LNCAP (cell line): ENCODE measurements around the gene EIF4G2.

Experiments used
- CTCF ChIP-seq: fragments of 450-650 bp; IDR thresholded peaks from 2 replicates; pipeline ENCODE4 v1.5.1; 2017; ENCODE audit warnings: mild to moderate bottlenecking

EIF4G2 gene

GRCh38 chr11:10845589-10845988 is 36.9 kb upstream of the EIF4G2 start:
- no peak for TF ChIP-seq CTCF

- no peak for TF ChIP-seq CTCF
These were observed 36.1 kb upstream of the EIF4G2 start for GRCh38 chr11:10844796-10845195.

- TF ChIP-seq CTCF = no peak
These were observed 35.6 kb upstream of the EIF4G2 start for GRCh38 chr11:10844356-10844755.

GRCh38 chr11:10838881-10839280 is 30.2 kb upstream of the EIF4G2 start:
- TF ChIP-seq CTCF = no peak

GRCh38 chr11:10838083-10838482 is 29.4 kb upstream of the EIF4G2 start:
- no peak for TF ChIP-seq CTCF

- no peak for TF ChIP-seq CTCF
These were observed 20.4 kb upstream of the EIF4G2 start for GRCh38 chr11:10829139-10829538.

GRCh38 chr11:10828402-10828801 is 19.7 kb upstream of the EIF4G2 start:
- TF ChIP-seq CTCF = no peak

- no peak for TF ChIP-seq CTCF
These were observed 16.2 kb upstream of the EIF4G2 start for GRCh38 chr11:10824888-10825287.
